ENCODE results near the gene MIOX.
A peak's percentile ranks its signal among the peaks of the same experiment; 100 is the strongest.

Gene MIOX

DNA sequence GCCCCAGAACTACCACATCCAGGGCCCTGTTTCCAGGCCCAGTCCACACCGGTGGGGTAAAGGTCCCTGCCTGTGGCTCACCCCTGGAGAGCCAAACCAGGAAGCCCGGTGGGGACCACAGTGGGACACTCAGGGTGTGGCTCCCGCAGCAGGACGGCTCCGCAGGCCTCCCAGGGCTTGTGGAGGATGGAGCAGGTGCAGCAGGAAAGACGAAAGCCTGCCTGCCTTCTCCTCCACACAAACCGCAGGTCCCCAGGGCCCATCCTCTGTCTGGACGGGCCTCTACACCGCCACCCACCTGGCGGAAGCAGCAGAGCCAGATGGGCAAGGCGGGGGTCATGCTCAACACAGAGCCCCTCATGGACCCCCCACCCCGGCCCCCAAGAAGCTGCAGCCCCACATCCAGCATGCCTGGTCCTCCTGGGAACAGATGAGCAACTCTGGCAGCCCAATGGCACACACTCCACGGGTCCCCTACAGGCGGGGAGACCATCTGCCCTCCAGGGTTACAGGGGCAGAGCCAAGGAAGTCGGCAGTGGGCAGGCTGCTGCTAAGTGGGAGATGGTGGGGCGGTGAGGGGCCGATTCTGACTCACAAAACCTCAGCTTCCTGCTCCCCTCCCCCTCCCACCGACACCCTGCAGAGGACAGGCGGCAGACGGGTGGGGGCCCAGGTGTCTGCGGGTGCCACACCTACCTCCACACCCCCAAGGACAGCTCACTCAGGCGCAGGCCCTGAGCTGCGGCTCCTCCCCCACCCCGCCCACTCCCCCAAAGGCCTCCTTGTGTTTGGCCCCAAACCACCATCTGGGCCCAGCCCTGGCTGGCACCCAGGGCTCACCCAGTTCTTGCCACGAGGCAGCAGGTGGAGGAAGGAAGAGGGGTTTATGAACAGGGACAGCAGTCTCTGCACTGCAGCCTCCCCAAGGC lies 17.0 kb upstream of the MIOX start:
- DNase-seq (ENCODE audit: extremely low read depth, insufficient read length): peak; percentile 94
- Histone ChIP-seq H3K27me3 (replicated peaks; ENCODE audit: control insufficient read depth, insufficient read depth, low read length) (no peaks in the 10 kb centered on the region), H3K4me3 (replicated peaks; ENCODE audit: low read depth, low read length) (peak overlapping the region; percentile 50), H3K36me3 (ENCODE audit: control insufficient read depth, insufficient read depth, low read length) (peaks cover 31% of the 10 kb centered on the region)
- TF ChIP-seq, protein P1, sequence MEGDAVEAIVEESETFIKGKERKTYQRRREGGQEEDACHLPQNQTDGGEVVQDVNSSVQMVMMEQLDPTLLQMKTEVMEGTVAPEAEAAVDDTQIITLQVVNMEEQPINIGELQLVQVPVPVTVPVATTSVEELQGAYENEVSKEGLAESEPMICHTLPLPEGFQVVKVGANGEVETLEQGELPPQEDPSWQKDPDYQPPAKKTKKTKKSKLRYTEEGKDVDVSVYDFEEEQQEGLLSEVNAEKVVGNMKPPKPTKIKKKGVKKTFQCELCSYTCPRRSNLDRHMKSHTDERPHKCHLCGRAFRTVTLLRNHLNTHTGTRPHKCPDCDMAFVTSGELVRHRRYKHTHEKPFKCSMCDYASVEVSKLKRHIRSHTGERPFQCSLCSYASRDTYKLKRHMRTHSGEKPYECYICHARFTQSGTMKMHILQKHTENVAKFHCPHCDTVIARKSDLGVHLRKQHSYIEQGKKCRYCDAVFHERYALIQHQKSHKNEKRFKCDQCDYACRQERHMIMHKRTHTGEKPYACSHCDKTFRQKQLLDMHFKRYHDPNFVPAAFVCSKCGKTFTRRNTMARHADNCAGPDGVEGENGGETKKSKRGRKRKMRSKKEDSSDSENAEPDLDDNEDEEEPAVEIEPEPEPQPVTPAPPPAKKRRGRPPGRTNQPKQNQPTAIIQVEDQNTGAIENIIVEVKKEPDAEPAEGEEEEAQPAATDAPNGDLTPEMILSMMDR (IDR thresholded peaks at IDR 0.05; ENCODE audit: insufficient read depth, low read length, poor library complexity, severe bottlenecking): peak; percentile 18

DNA sequence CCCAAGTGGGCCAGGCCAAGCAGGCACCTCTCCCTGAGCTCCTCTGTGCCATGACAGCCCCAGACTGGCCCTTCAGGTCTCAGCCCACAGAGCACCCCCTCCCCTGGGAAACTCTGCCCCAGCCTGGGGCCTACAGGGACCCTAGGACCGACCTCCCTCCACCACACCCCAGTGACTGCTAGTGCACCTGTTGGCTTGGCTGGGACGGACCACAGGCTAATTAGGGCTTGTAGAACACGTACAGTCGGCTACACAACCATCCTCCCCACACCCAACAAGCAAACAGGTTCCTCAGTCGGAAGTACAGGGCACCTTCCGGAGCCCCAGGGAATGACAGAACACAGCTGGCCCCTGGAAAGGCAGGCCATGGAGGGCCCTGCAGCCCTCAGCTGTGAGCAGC lies 16.2 kb upstream of the MIOX start:
- peak; percentile 68 for DNase-seq (ENCODE audit: extremely low read depth, insufficient read length)
- peaks cover 23% of the 10 kb centered on the region for H3K36me3 ChIP-seq (ENCODE audit: control insufficient read depth, insufficient read depth, low read length)
- peak overlapping the region; percentile 42 for H3K4me3 ChIP-seq (replicated peaks; ENCODE audit: low read depth, low read length)

DNA sequence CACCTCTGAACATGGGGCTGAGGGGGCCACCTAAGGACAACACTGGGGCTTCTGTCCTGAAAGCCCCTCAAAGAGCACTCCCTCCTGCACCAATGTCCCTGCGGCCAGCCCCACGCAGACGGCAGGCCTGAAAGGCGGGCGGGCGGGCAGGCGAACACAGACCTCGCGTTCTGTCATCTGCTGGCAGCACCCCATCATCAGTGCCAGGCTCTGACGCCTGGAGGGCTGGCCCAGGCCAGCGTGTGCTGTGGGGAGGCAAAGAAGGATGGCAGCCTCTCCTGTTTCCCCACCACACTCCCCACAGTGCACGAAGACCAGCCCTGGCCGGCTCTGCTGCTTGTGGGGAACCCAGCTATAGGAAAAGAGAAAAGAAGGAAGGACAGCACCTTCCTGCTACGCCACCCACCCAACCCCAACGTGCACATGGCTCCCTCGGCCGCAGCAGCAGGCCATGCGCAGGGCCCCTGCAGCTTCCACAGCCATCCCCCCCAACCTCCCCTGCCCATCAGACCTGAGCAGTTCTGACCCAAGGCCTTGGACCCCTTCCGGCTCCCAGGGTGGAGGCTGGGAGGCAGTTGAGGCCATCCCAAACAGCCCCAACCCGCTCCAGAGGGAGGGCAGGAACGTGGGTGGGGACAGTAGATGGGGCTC lies 15.3 kb upstream of the MIOX start:
- H3K4me3 ChIP-seq (replicated peaks; ENCODE audit: low read depth, low read length): peak overlapping the region; percentile 26; the same call in 1 of the 2 replicates
- DNase-seq (ENCODE audit: extremely low read depth, insufficient read length): no peak
- H3K36me3 ChIP-seq (ENCODE audit: control insufficient read depth, insufficient read depth, low read length): peaks cover 14% of the 10 kb centered on the region
- H3K27me3 ChIP-seq (replicated peaks; ENCODE audit: control insufficient read depth, insufficient read depth, low read length): no peaks in the 10 kb centered on the region
- TF ChIP-seq, protein P1 (IDR thresholded peaks at IDR 0.05; ENCODE audit: insufficient read depth, low read length, poor library complexity, severe bottlenecking): no peak

More for the DNA sequence above, 16.2 kb upstream of the MIOX start:
- TF ChIP-seq, protein P1 (IDR thresholded peaks at IDR 0.05; ENCODE audit: insufficient read depth, low read length, poor library complexity, severe bottlenecking): no peak
- no peaks in the 10 kb centered on the region for H3K27me3 ChIP-seq (replicated peaks; ENCODE audit: control insufficient read depth, insufficient read depth, low read length)

DNA sequence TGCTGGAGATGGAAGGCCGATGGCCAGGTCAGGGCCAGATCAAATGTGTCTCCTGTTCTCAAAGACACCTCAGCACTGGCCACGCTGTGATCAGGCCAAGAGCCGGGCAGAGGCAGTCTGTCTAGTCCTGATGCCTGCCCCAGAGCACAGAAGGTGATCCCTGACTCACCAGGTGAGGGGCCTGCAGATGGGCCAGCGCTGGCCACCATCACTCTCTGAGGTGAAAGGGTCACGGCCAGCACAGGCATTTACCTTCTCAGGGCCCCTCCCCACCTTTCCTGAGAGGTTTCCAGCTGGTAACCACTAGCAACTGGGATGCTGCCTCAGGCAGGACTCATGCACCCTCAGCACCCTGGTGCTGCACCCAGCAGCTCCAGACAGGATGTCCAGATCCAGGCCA lies 14.7 kb upstream of the MIOX start:
- TF ChIP-seq, protein P1 (IDR thresholded peaks at IDR 0.05; ENCODE audit: insufficient read depth, low read length, poor library complexity, severe bottlenecking): no peak
- H3K4me3 ChIP-seq (replicated peaks; ENCODE audit: low read depth, low read length): no peak overlapping the region
- DNase-seq (ENCODE audit: extremely low read depth, insufficient read length): no peak
- H3K36me3 ChIP-seq (ENCODE audit: control insufficient read depth, insufficient read depth, low read length): peaks cover 9% of the 10 kb centered on the region
- H3K27me3 ChIP-seq (replicated peaks; ENCODE audit: control insufficient read depth, insufficient read depth, low read length): no peaks in the 10 kb centered on the region

DNA sequence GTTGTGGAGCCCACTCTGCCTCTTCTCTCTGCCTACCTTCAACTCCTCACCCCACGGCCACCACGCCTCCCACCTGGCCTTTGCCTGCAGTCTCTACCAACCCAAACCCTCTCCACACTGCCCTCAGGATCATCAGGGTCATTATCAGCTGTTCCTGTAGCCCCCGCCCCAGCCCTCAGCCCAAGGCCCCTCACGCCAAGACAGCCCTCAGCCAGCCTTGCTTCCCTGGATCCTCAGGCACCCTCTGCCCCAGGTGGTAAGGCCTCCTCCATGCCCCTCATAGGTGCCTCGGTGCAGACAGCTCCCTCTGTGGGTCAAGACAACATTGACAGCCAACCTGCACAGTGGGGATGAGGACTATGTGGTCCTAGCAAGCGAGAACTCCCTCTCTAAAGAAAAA lies 13.6 kb upstream of the MIOX start:
- Histone ChIP-seq H3K4me3 (replicated peaks; ENCODE audit: low read depth, low read length) (peak overlapping the region; percentile 61; the same call in 1 of the 2 replicates), H3K27me3 (replicated peaks; ENCODE audit: control insufficient read depth, insufficient read depth, low read length) (no peaks in the 10 kb centered on the region), H3K36me3 (ENCODE audit: control insufficient read depth, insufficient read depth, low read length) (peaks cover 3% of the 10 kb centered on the region)
- TF ChIP-seq, protein P1 (IDR thresholded peaks at IDR 0.05; ENCODE audit: insufficient read depth, low read length, poor library complexity, severe bottlenecking): peak; percentile 74
- no peak for DNase-seq (ENCODE audit: extremely low read depth, insufficient read length)

Data from GM06990 (cell line).